MCF 10A (cell line): ENCODE results near the gene FGFR4. TPM values are rescaled to one million over a fixed set of nuclear protein-coding genes. Genes with fewer than 3 reads are reported as not detected.

ENCODE experiments used
- BruUV-seq: library from RNA; stranded (reverse); fragments of 400-500 nt; replicated peaks from 2 replicates; lab custom pipeline; 2021; lab: Mats Ljungman, UMichigan
- CTCF ChIA-PET: fragments of 300-600 bp; sonication (Branson Sonifier 250); formaldehyde crosslinking; extraction: SDS; loops from one replicate; lab custom pipeline; 2021; ENCODE audit warnings: antibody characterized with exemption, inconsistent platforms; lab: Yijun Ruan, JAX
- POLR2A ChIA-PET: fragments of 300-600, 350-650 bp; sonication (Branson Sonifier 250); formaldehyde crosslinking; extraction: SDS; loops from one replicate; lab custom pipeline; 2020; ENCODE audit warnings: antibody characterized with exemption, inconsistent platforms; lab: Yijun Ruan, JAX
- DNase-seq: peaks from one replicate; pipeline ENCODE4 v3.0.0-alpha.2; 2018; ENCODE audit not compliant: unreplicated experiment
- H3K27ac Mint-ChIP-seq: one replicate; pipeline ENCODE4 v1.8.0; 2022; ENCODE audit warnings: mild to moderate bottlenecking, low read depth, mixed read lengths; ENCODE audit not compliant: unreplicated experiment
- H3K27me3 Mint-ChIP-seq: one replicate; pipeline ENCODE4 v1.8.0; 2022; ENCODE audit warnings: mixed read lengths; ENCODE audit not compliant: insufficient read depth, unreplicated experiment
- H3K36me3 Mint-ChIP-seq: one replicate; pipeline ENCODE4 v1.8.0; 2022; ENCODE audit warnings: mild to moderate bottlenecking, moderate library complexity, mixed read lengths; ENCODE audit not compliant: insufficient read depth, unreplicated experiment
- H3K4me1 Mint-ChIP-seq: one replicate; pipeline ENCODE4 v1.8.0; 2022; ENCODE audit warnings: mixed read lengths; ENCODE audit not compliant: insufficient read depth, unreplicated experiment
- H3K4me3 Mint-ChIP-seq: one replicate; pipeline ENCODE4 v1.8.0; 2022; ENCODE audit warnings: mild to moderate bottlenecking, moderate library complexity, mixed read lengths; ENCODE audit not compliant: unreplicated experiment
- H3K9me3 Mint-ChIP-seq: one replicate; pipeline ENCODE4 v1.8.0; 2022; ENCODE audit warnings: mixed read lengths; ENCODE audit not compliant: unreplicated experiment
- intact Hi-C: fragments of 100-400 bp; cut with micrococcal nuclease; formaldehyde crosslinking; loops from 2 replicates; pipeline ENCODE4 v1.14.1; 2022
- total RNA-seq: library from RNA; stranded (reverse); gene quantifications from 2 replicates; pipeline ENCODE4 v1.2.3, GENCODE V29; 2022
- TF ChIP-seq, protein P1 (sequence below): fragments of 200-600 bp; IDR thresholded peaks from one replicate; pipeline ENCODE4 v1.8.0; 2022; ENCODE audit warnings: antibody characterized with exemption, mild to moderate bottlenecking; ENCODE audit not compliant: unreplicated experiment

The FGFR4 gene
- total RNA-seq, 1 experiment from 2014 or later, result 1.8 TPM

DNA sequence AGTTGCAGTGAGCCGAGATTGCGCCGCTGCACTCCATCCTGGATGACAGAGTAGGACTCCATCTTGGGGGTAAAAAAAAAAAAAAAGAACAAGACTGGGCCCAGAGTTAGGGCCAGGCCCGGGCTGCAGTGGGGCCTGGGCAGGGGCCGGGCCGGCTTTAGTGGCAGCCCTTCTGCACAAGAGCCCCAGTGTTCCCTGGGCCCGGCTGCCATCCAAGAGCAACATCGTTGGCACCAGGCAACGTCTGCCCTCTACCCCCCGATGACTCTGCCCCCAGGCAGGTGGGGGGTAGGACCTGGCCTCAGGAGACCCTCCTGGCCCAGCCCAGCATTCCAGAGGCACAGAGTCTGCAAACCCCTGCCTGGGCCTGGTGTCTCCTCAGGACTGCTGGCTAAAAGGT, 4.9 kb upstream of the FGFR4 start:
- Mint-ChIP-seq H3K4me3 (no peak overlapping the region), H3K27ac (no peak overlapping the region), H3K4me1 (peaks cover 7% of the 10 kb centered on the region), H3K27me3 (peaks cover 22% of the 10 kb centered on the region), H3K9me3 (no peaks in the 10 kb centered on the region), H3K36me3 (peaks cover 7% of the 10 kb centered on the region)
- CTCF ChIA-PET, result interaction anchor here (0.7 to 6.5 kb wide), 4 partner anchors 10 to 247 kb away, joined by 3 to 91 read pairs (median 33); no protein-coding TSS in a partner anchor
- no TSS peak for BruUV-seq
- POLR2A ChIA-PET, result no interaction called here
- no peak for DNase-seq
- TF ChIP-seq, protein P1, sequence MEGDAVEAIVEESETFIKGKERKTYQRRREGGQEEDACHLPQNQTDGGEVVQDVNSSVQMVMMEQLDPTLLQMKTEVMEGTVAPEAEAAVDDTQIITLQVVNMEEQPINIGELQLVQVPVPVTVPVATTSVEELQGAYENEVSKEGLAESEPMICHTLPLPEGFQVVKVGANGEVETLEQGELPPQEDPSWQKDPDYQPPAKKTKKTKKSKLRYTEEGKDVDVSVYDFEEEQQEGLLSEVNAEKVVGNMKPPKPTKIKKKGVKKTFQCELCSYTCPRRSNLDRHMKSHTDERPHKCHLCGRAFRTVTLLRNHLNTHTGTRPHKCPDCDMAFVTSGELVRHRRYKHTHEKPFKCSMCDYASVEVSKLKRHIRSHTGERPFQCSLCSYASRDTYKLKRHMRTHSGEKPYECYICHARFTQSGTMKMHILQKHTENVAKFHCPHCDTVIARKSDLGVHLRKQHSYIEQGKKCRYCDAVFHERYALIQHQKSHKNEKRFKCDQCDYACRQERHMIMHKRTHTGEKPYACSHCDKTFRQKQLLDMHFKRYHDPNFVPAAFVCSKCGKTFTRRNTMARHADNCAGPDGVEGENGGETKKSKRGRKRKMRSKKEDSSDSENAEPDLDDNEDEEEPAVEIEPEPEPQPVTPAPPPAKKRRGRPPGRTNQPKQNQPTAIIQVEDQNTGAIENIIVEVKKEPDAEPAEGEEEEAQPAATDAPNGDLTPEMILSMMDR, result no peak
- intact Hi-C loops, result no loop called here

DNA sequence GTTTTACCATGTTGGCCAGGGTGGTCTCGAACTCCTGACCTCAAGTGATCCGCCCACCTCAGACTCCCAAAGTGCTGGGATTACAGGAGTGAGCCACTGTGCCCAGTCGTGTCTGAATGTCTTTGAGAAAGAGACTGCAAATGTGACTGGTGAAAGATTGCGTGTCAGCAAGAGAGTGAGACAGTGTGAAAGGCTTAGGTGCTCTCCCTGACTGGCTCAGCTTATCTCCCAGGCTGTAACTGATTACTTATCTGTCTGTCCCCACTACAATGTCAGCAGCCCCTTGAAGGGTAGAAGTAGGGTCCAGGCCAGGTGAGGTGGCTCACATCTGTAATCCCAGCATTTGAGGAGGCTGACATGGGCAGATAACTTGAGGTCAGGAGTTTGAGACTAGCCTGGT, 3.4 kb upstream of the FGFR4 start:
- BruUV-seq, result no TSS peak
- Mint-ChIP-seq H3K4me3 (no peak overlapping the region), H3K9me3 (no peaks in the 10 kb centered on the region), H3K4me1 (peaks cover 7% of the 10 kb centered on the region), H3K27me3 (peaks cover 22% of the 10 kb centered on the region), H3K36me3 (peaks cover 7% of the 10 kb centered on the region), H3K27ac (no peak overlapping the region)
- intact Hi-C loops, result no loop called here
- ChIA-PET POLR2A (interaction anchor here (1.5 kb wide), 1 partner anchor 9 kb away, joined by 4 read pairs; no protein-coding TSS in a partner anchor), CTCF (interaction anchor here (6.5 kb wide), 2 partner anchors 12 to 29 kb away, joined by 56 to 91 read pairs; no protein-coding TSS in a partner anchor)
- TF ChIP-seq, protein P1, result no peak
- DNase-seq, result no peak

DNA sequence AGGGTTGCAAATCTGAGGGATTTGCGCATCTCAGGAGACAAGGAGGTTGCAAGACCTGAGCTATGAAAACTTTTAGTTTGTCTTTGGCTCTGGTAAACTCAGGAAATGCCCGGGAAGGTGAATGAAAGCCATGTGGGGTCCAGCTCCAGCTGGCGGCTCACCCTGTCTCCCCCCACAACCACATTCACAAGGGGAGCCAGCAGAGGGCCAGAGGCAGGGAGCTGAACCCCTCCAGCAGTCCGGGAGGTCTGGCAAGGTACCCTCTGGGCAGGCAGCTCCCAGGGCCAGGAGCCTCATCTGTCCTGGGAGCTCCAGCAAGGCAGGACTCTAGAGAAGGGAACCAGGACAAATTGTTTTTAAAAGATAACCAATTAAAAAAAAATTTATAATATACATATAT, 2.5 kb upstream of the FGFR4 start:
- intact Hi-C loops, result no loop called here
- DNase-seq, result no peak
- Mint-ChIP-seq H3K4me3 (no peak overlapping the region), H3K4me1 (peaks cover 7% of the 10 kb centered on the region), H3K27ac (no peak overlapping the region), H3K36me3 (peaks cover 7% of the 10 kb centered on the region), H3K9me3 (no peaks in the 10 kb centered on the region), H3K27me3 (peaks cover 22% of the 10 kb centered on the region)
- no TSS peak for BruUV-seq
- CTCF ChIA-PET, result interaction anchor here (6.5 kb wide), 2 partner anchors 13 to 28 kb away, joined by 56 to 91 read pairs; no protein-coding TSS in a partner anchor
- POLR2A ChIA-PET, result interaction anchor here (1.5 kb wide), 1 partner anchor 10 kb away, joined by 4 read pairs; no protein-coding TSS in a partner anchor
- TF ChIP-seq, protein P1, result no peak

DNA sequence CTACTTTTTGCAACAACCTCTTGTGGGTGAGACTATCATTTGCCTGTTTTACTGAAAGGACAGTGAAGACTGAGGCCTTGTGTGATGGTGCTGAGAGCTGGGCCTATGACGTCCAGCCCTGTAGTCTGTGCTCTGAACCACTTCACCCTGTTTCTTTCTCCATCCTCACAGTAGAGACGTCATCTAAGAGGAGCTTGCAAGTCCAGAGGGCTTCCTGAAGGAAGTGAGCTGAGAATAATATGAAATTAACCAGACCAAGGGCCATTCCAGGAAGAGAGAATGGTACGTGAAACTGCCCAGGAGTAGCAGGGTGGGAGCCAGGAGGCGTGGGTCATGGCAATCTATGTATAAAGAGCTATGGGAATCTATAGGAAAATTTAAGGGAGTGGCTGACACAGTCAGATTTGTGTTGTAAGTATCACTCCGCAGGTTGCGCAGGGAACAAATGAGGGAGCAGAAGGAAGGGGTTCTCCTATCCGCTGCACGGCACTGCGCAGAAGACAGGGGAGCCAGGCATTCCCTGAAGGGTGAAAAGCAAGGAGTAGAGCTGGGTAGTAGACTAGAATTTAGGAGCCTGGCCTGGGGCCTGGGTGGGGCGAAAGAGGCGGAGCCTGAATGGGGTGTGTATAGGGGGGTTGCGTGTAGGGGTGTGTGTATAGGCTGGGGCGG, 596 bp upstream of the FGFR4 start:
- TF ChIP-seq, protein P1, result no peak
- intact Hi-C loops, result no loop called here
- Mint-ChIP-seq H3K4me3 (peak overlapping the region; percentile 24), H3K9me3 (no peaks in the 10 kb centered on the region), H3K36me3 (peaks cover 7% of the 10 kb centered on the region), H3K4me1 (peaks cover 7% of the 10 kb centered on the region), H3K27ac (no peak overlapping the region), H3K27me3 (peaks cover 22% of the 10 kb centered on the region)
- ChIA-PET CTCF (interaction anchor here (0.6 to 6.5 kb wide), 7 partner anchors 8 to 318 kb away, joined by 3 to 91 read pairs (median 4); no protein-coding TSS in a partner anchor), POLR2A (interaction anchor here (0.7 to 1.4 kb wide), 4 partner anchors 12 to 439 kb away, joined by 3 read pairs; partner anchors contain the start of gene TSPAN17)
- DNase-seq, result no peak
- BruUV-seq, result no TSS peak
